Central memory CD4-positive, alpha-beta T cell (primary cell): ENCODE results near the gene MYCN.
"Not testable (repeated sequence)": the region's sequence is repeated elsewhere in the genome, so short reads cannot be mapped to it uniquely, and the experiment has no call there.

ENCODE experiments used
- DNase-seq: peaks from one replicate; pipeline ENCODE4 v3.0.0; 2022

MYCN gene

GRCh38 chr2:15908371-15908770 lies 32.0 kb upstream of the MYCN start:
- no peak for DNase-seq

- no peak for DNase-seq
These were observed 31.2 kb upstream of the MYCN start for GRCh38 chr2:15909157-15909556.

GRCh38 chr2:15909736-15910135 lies 30.6 kb upstream of the MYCN start:
- DNase-seq = no peak

DNA sequence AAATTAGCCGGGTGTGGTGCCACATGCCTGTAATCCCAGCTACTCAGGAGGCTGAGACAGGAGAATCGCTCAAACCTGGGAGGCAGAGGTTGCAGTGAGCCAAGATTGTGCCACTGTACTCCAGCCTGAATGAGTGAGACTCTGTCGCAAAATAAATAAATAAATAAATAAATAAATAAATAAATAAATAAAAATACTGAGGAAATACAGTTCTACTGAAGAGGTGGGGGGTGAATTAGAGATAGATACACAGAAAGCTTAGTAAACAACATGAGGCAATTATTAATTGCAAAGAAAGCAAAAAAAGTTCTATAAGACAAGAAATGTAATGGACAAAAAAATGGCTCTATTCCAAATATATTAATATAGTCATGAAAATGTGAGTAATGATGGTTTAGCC lies 29.1 kb upstream of the MYCN start:
- not testable (repeated sequence) for DNase-seq

DNA sequence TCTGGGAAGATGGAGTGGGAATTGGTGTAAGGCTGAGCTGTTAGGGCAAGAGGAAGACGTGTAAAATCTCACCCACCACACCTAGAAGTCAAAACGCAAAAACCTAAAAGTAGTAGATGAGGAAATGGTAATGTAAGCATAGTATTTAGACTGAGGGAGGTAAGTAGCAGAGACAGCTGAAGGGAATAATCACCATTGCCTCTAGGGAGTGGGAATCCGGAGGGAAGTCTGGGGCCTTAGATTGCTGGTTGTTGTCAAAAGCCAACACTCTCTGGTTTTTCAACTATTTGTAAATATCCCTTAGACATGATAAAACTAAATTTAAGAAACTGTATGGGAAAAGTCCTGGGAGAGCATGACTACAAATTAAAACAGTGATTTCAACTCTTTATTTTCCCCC lies 28.7 kb upstream of the MYCN start:
- DNase-seq = no peak

- no peak for DNase-seq
These were observed 28.1 kb upstream of the MYCN start for GRCh38 chr2:15912203-15912602.

- no peak for DNase-seq
These were observed 27.2 kb upstream of the MYCN start for GRCh38 chr2:15913146-15913545.

DNA sequence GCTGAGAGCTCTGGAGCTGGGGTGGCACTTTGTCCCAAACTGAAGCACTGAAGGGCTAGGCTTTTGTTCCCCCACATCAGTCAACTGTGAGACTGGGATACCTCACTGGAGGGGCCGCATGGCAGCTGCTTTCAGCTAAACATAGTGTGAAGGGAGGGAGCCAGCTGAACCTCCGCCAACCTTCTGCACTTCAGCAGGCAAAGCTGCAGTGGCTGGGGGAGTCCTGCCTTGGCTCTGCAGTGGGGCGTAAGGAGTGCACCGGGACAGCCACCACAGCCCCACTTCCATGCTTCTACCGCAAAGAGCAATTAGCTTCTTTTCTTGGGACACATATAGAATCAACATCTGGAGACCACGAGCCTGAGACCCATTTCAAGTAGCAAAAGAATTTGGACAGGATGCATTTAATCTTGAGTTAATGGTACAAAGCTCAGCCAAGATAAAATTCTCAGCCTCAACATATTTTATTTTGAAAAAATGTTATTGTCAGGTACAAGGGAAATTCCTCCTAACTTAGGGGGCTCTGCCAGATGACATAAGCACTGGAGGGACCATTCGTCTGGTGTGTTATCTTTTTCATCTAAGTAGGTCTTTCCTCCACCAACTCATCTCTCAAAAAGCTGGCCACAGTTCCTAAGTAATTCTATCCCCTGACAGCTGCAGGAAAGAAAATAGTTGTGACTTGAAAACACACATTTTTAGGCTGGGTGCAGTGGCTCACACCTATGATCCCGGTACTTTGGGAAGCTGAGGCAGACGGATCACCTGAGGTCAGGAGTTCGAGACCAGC lies 25.6 kb upstream of the MYCN start:
- DNase-seq = no peak

GRCh38 chr2:15915546-15915945 lies 24.8 kb upstream of the MYCN start:
- DNase-seq = not testable (repeated sequence)

GRCh38 chr2:15916336-15916735 lies 24.0 kb upstream of the MYCN start:
- DNase-seq = no peak

GRCh38 chr2:15918761-15919356 lies 21.5 kb upstream of the MYCN start:
- DNase-seq = no peak

DNA sequence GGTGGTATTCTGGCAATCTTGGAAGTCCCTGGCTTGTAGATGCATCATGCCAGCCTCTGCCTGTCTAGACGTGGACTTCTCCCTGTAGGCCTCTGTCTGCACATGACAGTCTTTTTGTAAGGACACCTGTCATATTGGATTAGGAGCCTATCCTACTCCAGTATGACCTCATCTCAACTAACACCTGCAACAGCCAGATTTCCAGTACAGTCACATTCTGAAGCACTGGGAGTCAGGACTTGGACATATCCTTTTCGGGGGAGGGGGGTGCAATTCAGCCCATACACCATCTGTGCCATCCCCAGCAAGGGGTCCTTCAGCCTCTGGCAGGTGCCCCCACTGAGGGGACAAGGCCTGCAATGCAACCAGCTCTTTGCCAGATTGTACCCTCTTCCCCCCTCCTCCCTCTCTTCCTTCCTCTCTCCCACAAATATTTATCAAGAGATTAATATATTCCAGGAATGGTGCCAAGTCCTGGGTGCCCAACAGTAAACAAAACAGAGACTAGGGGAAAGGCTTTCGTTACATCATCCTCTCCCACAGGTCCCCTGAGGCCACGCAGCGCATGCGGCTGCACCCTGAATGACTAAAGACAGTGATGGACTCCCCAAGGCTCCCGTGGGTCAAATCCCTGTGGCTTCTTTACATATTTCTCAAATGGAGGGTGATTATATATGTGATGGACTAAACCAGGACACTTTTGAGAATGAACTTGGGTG lies 20.5 kb upstream of the MYCN start:
- DNase-seq = no peak

DNA sequence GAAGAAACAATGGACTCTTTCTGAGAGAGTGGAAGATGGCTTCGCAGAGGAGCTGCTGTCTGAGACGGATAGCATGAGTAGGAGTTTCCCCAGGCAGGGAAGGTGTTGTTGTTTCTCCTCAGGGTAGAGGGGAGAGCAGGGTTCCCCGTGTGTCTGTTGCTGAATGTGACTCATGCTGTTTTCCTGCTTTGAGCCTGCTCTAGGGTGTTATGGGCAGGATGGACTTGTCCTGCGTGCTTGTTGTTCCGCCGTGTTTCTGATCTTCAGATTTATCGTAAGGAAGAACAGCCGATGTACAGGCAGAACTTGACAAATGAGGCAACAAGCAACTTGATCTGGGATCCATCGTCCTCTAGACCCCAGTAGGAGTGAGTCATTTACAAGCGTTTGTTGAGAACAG lies 19.7 kb upstream of the MYCN start:
- no peak for DNase-seq

DNA sequence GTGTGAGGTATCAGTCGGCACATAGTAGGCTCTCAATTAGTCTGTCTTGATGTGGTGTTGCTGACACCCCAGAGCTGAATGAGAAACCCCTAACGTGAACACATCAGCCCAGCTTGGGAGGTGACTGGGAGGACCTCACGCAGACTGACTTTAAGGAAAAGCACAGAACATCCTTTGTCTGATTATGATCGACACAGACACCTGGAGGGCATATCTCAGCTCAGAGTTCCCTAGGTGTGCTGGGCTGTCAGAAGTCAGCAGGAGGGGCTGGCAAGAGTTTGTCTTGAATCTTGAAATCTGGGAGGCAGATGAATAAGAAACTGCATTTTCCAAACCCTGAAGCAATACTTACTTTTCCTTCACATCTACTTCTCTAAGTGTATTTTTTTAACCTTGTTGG lies 16.8 kb upstream of the MYCN start:
- DNase-seq = no peak

GRCh38 chr2:15925819-15926218 lies 14.5 kb upstream of the MYCN start:
- DNase-seq = no peak

DNA sequence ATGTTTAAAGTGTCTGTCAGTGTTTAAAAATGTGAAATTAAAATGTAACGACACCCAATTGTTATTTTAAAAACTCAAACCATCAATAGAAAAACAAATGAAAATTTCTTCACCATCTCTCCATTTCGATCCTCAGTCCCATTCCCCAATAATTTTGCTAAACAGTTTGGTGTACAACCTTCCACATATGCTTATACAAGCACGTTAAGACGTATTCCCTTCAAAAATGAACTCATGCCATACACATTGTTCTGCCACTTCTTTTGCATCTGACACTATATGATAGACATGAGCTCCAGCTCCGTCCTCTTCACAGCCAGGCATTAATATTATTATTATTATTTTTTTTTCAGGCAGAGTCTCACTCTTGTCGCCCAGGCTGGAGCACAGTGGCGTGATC lies 14.1 kb upstream of the MYCN start:
- DNase-seq = no peak

DNA sequence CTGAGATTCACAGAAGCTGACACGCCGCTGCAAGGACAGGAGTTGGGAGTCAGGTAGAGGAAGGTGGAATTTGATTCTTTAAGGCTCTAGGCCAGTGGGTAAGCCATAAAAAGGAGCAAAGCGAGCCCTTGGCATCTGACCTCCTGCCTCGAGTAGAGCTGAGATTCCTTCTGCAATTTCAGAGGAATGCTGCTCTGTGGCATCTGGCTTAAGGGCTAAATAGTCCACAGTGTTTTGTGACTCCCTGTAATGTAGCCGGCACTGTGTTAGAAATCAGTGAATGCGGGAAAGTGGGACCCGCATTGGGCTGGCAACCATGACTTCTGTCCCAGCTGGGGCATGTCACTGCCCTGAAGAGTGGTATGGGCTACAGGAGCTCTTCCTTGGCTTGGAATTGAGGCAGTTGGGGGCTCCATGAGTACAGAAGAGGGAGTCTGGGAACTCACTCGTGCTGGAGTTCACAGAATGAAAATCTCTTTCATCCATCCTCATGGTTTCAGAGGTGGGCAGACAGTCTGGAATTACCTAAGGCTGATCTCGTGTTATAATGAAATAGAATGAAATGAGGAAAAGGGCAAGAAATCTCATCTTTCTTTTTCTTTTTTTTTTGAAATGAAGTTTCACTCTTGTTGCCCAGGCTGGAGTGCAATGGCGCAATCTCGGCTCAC lies 12.7 kb upstream of the MYCN start:
- no peak for DNase-seq

- not testable (repeated sequence) for DNase-seq
These were observed 11.3 kb upstream of the MYCN start for GRCh38 chr2:15929008-15929407.

- no peak for DNase-seq
These were observed 10.5 kb upstream of the MYCN start for GRCh38 chr2:15929861-15930260.

- DNase-seq = no peak
These were observed 9.6 kb upstream of the MYCN start for GRCh38 chr2:15930589-15931318.

- no peak for DNase-seq
These were observed 8.9 kb upstream of the MYCN start for GRCh38 chr2:15931319-15931890.

- DNase-seq = no peak
These were observed 8.4 kb upstream of the MYCN start for GRCh38 chr2:15931950-15932349.
